ENCODE measurements around the gene KLHDC7A.
"Not testable (repeated sequence)": the region's sequence is repeated elsewhere in the genome, so short reads cannot be mapped to it uniquely, and the experiment has no call there.

KLHDC7A gene

DNA sequence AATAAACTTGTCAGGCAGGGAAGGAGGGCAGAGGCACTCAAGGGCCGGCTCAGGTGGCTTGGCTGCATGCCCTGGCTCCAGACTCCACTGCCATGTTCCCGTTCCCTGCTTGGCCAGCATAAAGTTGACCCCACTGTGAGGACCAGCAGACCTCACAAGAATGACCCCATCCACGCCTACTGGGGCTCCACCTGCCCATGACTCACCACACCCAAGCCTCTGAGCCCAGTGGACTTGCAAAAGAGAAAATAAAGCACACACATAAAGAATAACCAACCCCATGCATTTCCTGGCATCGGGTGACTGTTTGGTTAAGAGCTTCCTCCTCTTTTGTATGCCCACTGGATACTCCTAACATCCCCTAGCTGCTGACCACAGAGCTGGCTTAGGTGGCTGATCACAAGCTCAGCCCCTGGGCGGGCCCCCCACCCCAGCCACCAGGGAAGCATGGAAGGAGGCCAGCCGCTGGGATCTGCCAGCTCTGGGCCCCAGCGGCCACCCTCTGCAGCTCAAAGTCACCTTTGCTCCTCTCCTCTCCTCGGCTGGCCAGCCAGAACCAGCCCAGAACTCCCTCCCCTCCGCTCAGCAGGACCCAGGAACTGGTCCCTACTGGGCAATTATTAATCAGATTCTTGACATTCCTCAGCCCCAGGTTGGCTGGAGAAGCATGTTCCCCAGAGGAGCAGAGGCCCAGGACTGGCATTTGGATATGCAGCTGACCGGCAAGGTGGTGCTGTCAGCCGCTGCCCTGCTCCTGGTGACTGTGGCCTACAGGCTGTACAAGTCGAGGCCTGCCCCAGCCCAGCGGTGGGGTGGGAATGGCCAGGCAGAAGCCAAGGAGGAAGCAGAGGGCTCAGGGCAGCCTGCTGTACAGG lies at the start of gene KLHDC7A:
Gene KLHDC7A (plus strand): TSS at position 616 of the 875 bp plus-strand sequence. CDS start 52 bp downstream, at position 668.
- DNase-seq (ENCODE audit: low spot score): no peak

DNA sequence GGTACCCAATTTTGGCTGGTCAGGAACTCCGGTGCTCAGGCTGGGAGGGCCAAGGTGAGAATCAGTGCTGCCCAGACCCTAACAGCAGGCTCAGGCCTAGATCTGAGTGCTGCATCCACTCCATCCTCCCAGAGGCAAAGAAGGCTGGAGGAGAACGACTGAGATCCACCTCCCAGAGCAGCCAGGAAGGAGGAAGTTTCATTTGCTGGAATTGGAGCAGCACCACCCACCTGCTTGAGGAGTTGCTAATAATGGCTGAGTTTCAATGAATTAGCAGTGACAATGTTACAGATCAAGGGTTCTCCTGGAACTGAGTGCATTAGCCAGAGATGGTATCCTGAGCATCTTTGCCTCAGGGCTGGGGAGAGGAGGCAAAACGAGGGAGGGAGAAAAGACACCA lies 46.7 kb upstream of the KLHDC7A start:
- DNase-seq (ENCODE audit: low spot score): no peak

DNA sequence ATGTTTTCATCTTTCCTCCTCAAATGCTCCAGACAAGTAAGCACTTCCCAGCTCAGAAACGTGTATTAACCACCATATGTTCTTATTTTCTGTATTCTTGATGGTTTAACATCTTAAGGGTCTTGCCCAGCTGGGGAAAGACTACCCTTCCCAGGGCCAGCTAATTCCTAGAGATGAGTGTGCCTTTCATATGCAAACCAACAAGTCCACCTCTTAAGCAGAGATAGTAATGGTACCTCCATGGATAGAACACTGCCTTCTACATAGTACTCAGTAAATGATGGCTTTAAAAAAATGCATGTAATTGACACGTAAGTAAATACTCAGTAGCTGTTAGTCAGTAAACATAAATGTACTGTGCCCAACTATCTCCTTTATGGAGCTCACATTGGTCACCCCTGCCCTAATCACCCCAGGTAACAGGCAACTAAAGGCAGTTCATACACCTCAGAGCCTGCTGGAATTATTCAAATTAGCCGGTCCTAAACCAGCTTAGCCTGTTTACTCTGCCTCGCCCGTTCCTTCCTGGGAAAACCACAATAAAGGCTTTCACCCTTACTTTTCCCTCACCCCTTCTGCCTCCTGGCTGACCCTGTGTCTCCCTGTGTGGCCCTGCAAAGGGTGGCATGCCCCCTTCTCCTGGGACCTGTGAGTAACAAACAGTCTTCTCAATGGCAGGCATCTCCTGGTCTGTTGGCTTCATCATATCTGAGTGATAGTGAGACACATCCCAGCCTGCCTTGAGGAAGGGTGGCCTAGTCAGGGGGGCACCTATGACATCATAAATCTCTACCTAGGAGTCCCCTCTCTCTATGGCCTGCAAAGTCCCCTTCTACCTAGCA lies 40.1 kb upstream of the KLHDC7A start:
- no peak for DNase-seq (ENCODE audit: low spot score)

DNA sequence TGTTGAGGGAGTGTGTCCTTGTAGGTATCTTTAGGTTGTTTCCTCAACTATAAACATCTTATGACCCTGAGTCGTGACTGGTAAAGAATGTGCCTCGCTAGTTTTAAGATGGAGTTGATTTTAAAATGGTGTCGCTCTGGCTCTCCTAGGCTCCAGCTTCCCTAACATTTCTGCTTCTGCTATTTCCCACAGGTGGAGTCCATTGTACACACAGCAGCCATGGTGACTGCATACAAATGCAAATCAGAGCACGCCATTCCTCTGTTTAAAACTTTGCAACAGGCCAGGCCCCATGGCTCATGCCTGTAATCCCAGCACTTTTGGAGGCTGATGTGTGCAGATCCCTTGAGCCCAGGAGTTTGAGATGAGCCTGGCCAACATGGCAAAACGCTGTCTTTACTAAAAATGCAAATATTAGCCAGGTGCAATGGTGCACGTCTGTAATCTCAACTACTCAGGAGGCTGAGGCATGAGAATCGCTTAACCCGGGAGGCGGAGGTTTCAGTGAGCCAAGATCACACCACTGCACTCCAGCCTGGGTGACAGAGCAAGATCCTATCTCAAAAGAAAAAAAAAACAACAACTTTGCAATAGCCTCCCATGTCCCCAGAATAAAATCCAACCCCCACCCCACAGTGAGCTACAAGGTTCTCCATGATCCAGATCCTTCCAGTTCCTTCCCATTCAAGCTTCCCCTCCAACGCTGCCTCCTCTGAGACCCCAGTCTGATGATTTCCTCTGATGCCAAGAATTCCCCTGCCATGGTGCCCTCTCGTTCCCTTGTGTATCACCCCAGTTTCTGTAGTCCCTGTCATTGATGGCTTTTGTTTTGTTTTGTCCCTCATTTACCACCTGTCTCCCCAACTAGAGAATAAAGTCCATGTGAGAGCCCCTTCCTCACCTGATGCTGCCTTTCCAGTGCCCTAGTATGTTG lies 36.9 kb upstream of the KLHDC7A start:
- DNase-seq (ENCODE audit: low spot score): no peak

DNA sequence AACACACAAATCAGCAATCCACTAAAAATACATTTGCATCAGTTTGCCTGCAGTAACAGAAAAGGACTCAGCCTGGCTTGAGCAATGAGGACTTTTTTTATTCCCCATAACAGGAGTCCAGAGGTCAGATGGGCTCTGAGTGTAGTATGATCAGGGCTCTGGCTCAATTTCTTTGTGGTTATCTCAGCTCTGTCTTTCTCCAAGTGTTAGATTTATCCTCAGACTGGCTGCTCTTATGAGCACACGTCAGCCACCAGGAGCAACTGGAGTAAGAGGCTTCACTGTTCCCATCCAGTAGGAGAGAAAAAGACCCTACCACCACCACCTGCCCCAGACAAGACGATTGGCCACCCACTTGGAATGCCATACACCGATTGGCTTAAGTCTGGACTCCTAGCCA lies 36.2 kb upstream of the KLHDC7A start:
- no peak for DNase-seq (ENCODE audit: low spot score)

DNA sequence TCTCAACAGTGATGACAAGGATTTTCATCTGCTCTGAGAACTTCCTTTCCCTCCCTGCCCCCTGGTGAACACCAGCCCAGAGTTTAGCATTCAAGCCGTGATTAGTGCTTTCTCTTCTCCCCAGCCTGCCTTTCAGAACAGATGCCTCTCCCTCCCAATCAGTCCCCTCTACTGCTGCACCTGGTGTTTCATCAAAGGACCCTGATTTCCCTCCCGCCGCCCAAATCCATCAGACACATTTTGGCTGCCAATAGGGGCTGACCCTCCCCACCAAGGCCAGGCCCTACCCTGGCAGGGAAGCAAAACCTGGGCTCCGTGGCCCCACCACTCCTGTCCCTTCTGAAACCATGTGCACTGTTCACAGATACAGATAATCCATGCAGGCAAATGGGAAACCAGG lies 34.0 kb upstream of the KLHDC7A start:
- no peak for DNase-seq (ENCODE audit: low spot score)

DNA sequence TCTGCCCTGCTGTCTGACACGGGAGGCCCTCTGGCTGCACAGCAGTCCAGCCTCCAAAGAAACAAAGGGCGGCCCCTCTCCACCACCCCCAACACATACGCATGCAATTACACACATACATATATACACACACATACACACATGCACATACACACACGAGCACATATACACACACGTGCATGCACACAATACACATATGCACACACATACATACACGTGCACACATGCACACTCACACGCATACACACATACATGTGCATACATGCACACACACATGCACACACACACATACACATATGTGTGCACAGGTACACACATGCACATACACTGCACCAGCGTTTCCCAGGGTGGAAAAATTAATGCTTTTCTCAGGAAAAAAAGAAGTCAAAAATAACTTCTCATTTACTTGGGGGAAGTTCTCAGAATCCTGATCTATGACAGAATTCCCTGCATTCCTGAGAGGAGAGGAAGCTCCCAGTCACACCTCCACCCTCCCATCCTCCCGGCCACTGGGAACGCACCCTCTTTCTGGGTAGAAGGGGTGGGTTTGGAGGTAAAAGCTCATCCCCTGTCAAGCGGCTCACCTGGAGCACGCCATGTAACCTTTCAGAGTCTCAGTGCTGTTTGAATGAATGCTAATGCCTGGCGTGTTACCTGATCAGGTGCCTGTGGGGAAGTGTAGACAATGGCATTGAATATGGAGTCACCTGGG lies 33.1 kb upstream of the KLHDC7A start:
- no peak for DNase-seq (ENCODE audit: low spot score)

DNA sequence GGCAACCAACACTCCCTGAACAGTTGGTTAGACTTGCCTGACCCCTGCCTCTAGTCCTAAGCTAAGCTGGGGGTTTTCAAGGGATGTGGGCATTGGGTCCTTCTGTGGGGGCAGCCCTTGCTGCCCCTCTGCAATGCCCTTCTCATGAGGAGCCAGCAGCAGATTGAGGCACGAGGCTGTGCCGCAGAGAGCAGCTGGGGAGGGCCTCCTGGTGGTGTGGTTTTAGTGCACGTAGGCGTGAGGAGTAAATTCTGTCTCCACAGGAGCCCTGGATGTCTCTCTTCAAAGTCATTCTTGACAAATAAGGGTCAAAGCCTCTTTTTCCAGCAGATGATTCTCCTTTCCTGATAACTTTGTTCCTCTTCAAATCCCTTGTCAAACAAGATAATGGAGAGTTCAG lies 31.8 kb upstream of the KLHDC7A start:
- no peak for DNase-seq (ENCODE audit: low spot score)

DNA sequence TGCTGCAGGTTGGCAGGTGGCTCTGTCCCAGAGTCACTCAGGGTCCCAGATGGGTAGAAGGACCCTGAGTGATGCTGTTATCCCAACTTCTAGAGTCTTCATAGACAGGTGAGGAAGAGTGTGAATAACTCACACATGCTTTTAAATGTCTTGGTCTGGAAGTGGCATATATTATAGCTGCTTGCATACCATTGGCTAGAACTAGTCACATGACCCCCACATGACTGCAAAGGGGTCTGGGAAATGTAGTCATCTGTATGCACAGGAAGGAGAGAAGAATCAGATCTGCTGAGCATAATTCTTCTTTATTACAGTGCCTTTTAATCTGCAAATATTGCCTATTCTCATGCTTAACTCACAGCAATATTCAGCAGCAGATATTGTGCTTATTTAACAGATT lies 28.2 kb upstream of the KLHDC7A start:
- no peak for DNase-seq (ENCODE audit: low spot score)

DNA sequence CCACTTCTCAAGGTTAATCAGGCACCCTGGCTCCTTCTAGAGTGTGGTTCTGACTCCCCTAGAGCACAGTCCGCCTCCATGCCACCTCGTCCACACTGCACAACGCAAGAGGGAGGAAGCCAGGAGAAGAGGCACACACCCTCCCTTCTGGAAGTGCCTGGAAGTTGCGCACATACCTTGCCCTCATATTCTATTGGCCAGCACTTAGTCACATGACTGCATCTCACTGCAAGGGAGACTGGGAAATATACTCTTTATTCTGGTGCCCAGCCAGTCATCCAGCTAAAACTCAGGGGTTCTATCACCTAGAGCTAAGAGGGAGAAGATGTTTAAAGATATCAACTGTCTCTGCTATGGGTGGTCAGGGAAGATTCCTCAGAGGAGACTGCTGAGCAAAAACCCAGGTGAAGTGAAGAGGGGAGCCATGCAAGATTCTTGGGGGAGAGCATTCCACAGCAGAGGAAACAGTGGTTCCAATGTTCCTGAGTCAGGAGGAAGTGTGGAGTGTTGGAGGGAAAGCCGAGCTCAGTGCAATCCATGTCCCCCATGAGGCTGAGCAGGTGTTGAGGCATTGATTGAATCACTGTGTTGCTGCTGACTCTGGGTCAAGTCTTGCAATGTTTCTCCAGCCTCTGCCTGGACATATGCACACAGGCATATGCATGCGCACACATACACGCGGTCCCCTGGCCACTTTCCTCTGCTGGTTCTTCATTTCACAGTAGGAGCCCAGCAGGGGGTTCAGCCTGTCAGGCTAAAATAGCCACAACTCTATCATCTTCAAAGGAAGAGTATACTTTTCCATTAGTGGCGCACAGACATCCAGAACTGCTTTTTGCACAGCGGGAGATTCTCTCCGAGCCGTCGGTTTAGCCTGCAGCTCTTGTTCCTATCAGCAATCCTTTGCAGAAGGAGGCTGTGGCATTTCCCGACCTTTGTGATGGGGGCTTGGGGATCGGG lies 22.3 kb upstream of the KLHDC7A start:
- DNase-seq (ENCODE audit: low spot score): no peak

DNA sequence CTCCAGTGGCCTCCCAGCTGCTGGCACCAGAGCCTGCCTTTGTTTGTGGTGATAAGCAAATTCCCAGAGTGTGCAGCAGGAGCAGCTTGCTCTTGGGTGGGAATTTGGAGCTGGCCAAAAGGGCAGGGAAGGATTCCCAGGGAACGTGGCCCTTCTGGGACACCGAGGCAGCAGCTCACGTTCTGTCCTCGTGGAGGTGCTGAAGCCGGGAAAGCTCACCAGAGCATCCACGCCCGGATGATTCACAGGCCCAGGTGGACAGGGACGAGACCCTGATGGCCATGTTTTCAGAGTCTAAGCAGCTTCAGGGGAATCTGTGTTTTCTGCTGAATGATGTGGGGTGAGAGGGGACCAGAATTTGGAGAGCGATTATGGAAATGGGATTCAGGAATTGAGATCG lies 19.1 kb upstream of the KLHDC7A start:
- DNase-seq (ENCODE audit: low spot score): no peak

DNA sequence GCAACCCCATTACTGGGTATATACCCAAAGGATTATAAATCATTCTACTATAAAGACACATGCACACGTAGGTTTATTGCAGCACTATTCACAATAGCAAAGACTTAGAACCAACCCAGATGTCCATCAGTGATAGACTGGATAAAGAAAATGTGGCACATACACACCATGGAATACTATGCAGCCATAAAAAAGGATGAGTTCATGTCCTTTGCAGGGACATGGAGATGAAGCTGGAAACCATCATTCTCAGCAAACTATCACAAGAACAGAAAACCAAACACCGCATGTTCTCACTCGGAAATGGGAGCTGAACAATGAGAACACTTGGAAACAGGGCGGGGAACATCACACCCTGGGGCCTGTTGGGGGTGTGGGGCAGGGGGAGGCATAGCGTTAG lies 18.2 kb upstream of the KLHDC7A start:
- not testable (repeated sequence) for DNase-seq (ENCODE audit: low spot score)

DNA sequence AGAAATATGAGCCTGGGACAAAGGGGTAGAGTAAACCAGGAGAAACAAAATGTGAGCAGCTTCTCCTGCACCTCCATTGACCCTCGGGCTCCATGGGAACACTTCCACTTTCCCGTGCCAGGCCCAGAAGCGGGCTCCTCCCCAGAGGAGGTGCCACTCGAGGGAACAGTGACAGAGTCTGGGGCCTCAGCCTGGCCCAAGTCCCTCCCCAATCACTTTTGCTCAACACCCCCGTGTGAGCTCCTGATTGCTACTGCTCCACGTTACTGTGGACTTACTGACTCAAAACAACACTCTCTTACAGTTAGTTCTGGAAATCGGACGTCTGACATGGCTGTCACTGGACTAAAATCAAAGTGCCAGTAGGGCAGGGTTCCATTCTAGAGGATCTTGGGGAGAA lies 17.7 kb upstream of the KLHDC7A start:
- DNase-seq (ENCODE audit: low spot score): no peak

DNA sequence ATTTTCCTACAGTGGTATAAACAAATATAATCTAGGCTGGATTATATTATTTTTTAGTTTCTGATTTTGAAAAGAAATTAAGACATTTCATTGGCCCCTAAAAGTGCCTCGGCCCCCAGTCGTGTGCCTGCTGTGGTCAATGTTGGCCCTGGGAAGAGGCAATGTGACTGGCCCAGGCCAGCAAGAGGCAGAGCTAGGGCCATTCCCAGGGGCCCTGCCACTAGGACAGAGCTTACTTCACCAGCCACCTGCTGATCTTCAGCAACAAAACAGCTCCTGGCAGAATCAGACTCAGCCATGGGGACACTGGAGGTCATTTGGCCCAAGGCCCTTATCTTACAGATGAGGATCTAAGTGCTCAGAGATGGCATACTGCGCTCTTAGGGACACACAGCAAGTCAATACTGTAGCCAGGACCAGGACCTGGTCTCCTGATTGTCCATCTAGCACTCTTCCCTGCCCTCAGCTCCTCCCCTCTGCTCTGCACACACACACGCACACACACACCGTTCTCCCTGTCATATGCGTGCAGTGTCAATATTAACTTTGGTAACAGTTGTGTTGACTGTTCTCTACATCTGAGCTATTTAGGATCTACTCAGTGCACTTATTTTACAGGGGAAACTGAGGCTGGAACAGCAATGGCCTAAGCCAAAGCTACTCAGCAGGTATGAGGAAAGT lies 16.6 kb upstream of the KLHDC7A start:
- no peak for DNase-seq (ENCODE audit: low spot score)

DNA sequence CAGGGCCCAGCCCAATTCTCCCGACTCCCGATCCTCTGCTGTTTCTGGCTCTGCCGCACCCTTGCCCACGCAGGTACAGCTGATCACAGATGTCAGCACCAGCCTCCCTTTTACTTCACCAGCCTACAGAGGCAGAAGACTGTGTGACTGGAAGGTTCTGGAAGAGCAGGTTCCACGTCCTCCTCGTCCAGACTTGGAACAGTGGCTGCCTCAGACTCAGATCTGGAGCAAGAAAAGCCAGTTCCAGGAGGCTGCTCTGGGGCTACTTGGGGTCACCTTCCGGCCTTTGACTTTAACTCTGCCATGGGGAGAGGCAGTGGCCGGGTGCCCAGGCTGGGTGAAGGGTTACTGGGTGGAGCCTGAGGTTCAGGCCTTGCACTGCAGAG lies 16.1 kb upstream of the KLHDC7A start:
- DNase-seq (ENCODE audit: low spot score): no peak

DNA sequence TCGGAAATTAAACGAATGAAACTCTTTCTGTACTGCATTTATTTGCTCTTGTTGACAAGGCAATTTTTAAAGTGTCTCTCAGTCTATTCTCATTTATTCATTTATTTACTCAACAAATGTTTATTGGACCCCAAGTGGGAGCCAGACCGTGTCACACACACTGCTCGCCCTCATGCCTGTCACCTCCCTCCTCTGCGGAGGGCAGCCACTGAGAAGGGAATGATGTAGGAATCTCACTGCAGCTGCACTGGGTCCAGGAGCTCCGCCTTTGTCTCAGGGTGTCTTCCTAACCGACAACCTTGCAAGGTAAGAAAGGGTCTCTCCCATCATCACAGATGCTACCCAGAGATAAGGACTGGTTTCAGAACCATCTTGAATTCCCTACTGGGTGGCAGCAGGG lies 14.1 kb upstream of the KLHDC7A start:
- no peak for DNase-seq (ENCODE audit: low spot score)

DNA sequence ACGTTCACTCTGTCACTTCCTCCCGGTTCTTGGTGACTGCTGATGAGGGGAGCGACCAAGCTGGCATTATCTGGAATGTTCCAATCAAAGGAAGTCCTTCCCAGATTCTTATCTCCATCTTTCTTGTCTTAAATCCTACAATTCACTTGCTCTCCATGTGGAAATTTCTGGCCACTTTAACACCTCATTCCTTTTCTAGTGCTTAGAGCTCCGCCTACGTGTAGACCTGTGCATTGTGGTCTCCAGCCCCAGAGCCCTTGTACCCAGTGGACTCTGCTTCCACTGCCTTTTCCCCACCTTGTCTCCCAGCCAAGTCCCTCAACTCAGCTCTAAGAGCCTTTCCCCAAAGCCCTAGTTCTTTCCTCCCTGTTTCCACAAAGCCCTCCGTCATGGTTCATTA lies 12.2 kb upstream of the KLHDC7A start:
- no peak for DNase-seq (ENCODE audit: low spot score)

DNA sequence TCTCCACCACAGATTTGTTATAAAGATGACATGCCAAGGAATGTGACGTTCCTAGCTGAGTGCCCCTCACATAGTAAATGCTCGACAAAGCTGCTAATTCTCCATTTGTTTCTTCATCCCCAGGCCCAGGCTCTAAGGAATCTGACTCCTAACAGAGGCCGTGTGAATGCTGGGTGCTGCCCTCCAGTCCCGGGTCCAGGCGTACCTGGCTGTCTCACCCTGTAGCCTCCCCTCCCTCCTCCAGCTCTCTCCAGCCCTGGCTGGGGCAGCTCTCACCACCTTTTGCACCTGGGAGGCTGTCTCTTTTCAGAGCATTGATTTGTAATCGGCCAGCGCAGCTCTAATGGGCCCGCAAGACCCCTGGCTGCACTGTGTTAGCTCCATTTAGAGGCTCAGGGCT lies 11.2 kb upstream of the KLHDC7A start:
- DNase-seq (ENCODE audit: low spot score): no peak

DNA sequence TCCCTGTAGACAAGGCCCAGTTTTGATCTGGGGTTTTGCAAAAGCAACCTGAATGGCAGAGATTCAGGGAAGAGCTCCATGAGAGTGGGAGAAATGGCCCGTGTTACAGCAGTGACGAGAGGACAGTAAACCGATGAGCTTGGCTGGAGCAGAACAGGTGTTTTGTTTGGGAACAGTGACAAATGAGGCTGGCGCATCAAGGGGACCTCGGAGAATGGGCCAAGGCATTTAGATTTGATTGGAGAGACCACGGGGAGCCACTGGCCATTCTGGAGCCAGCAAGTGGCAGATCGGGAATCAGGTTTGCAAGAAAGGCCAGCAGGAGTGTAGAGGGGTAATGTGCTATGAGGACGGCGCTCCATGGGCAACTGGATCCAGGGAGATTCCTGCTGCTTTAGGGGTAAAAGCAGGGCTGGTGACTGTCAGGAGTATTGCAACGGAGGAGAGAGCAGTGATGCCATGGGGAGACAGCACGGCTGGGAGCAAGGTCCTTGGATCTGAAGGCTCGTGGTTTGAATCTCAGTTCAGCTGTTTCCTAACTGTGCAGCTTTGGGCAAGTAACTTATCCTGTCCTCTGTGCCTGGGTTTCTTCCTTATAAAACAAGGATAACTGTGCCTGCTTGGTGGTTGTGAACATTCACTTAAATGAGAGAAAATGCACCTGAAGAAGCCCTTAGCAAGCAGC lies 9.9 kb upstream of the KLHDC7A start:
- no peak for DNase-seq (ENCODE audit: low spot score)

All from GM03348 (cell line).